Fibroblast of the aortic adventitia (primary cell): ENCODE measurements around the gene AKAP6. TPM values are rescaled to one million over a fixed set of nuclear protein-coding genes. Genes with fewer than 3 reads are reported as not detected.

Source experiments
- DNase-seq: peaks from one replicate; pipeline ENCODE4 v3.0.0-alpha.2; 2010; ENCODE audit warnings: low read depth
- H3K4me3 ChIP-seq: 2 replicates; pipeline ENCODE4 v1.5.1; 2011; ENCODE audit warnings: low read depth, mild to moderate bottlenecking, control low read depth, low read length, moderate library complexity
- total RNA-seq: library from RNA; depleted of rRNA; stranded (reverse); fragments of >200 nt; gene quantifications from 2 replicates; pipeline ENCODE4 v1.2.3, GENCODE V29; 2012; ENCODE audit warnings: low replicate concordance
- TF ChIP-seq, protein P1 (sequence below): IDR thresholded peaks from 2 replicates; pipeline ENCODE4 v1.5.1; 2011; ENCODE audit warnings: mild to moderate bottlenecking, low read length, control low read depth, inconsistent platforms; ENCODE audit not compliant: insufficient read depth

Gene AKAP6
- total RNA-seq, 1 donor, result 2.2 TPM

DNA sequence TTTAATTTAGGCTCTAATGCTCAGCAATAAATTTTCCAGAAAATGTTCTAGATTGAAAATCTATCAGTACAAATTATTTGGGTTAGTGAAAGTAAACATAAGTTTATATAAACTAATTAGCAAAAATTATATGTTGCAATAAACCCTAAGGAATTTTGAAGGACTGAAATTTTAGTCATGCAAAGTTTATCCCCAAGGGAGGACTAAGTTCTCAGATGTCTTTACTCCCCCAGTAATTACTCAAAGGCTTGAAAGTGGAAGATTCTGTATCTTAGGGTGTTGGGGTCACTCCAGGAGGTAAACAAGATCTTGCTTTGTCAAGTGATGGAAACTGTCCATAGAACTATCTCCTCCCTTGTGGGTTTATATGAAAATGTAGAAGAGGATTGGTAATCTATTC, 183.7 kb downstream of the AKAP6 start:
- no peak overlapping the region for H3K4me3 ChIP-seq
- TF ChIP-seq, protein P1, sequence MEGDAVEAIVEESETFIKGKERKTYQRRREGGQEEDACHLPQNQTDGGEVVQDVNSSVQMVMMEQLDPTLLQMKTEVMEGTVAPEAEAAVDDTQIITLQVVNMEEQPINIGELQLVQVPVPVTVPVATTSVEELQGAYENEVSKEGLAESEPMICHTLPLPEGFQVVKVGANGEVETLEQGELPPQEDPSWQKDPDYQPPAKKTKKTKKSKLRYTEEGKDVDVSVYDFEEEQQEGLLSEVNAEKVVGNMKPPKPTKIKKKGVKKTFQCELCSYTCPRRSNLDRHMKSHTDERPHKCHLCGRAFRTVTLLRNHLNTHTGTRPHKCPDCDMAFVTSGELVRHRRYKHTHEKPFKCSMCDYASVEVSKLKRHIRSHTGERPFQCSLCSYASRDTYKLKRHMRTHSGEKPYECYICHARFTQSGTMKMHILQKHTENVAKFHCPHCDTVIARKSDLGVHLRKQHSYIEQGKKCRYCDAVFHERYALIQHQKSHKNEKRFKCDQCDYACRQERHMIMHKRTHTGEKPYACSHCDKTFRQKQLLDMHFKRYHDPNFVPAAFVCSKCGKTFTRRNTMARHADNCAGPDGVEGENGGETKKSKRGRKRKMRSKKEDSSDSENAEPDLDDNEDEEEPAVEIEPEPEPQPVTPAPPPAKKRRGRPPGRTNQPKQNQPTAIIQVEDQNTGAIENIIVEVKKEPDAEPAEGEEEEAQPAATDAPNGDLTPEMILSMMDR, result no peak
- DNase-seq, result peak; percentile 15

DNA sequence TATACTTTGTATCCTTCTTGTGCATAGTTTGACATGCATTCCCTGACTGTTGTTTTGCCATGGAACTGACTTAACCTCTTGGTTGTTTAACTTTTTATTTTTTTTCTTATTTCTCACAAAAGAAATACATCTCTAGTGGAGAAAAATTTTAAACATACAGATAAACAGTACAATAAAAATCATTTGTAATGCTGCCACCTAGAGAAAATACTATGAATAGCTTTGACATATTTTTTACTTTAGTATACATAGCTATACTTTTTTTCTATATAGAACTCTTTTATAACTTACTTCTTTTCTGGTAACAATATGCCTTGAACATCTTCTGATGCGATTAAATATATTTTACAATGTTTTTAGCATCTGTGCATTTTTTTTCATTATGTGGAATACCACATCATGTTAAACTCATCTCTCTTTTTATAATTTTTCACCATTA, 184.5 kb downstream of the AKAP6 start:
- no peak overlapping the region for H3K4me3 ChIP-seq
- TF ChIP-seq, protein P1, result peak; percentile 47
- peak; percentile 46 for DNase-seq

DNA sequence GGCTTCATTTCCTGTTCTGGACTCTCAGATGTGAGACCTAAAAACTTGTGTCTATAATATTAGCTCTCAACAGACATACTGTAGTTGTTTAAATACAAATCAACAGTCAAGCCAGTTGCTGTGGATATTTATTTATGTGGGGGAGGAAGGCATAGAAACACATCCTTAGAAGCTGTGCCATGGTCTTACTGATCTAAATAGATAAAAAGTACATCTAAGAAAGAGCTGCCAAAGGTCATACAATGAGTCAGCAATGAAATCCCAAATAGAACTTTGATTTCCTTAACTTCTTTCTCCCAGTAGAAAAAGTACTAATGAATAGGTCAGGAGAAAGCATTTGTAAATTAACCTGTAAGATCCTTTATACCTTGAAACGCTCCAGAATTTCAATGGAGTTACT, 185.1 kb downstream of the AKAP6 start:
- DNase-seq, result no peak
- H3K4me3 ChIP-seq, result no peak overlapping the region
- TF ChIP-seq, protein P1, result no peak

DNA sequence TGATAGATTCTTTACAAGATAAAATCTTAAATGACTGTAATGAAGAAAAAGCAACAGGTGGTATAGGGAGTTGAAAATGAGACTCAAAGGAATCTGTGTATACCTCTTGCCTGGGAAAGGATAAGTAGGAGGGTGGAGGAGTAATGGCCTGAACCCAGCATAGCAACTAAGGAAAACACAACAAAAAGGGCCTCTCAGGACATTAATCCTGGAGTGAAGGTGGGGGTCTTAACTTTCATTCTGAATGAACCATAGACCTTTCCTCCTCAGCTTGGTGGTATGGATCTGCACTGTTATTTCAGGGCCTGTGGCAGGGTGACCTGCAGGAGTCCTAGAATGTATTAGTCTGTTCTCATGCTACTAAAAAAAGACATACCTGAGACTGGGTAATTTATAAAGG, 185.6 kb downstream of the AKAP6 start:
- TF ChIP-seq, protein P1, result no peak
- no peak overlapping the region for H3K4me3 ChIP-seq
- no peak for DNase-seq

DNA sequence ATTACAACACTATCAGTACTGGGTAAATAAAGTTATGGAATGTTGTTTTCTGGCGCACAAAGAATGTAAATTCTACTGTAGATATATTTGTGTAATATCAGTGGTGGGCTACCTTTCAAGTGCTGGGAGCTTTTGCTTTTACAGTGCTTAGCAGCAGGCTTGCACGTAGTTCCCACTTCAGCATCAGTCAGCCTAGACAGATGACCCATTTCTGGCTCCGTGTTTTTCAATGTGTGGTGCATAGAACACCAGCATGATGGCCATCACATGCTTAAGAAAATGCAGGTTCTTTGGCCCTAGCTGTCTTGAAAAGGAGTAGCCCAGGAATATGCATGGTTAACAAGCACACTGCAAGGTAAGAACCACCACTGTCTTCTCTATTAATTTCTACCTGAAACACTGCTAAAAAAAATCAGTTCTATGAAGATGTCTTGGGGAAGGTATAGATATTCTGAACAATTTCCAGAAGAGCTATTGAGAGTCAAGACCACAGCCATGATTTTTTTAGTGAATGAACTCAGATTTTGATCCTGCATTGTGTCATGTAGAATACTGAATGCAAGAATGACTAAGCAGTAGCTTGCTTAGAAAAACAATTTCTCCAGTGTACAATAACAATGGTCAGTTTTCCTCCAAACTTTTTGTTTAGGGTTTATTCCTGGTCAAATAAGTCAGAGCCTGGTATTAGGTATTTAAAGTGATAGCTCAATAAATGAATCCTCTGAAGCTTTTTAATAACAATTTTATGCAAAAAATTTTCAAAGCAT, 195.7 kb downstream of the AKAP6 start:
- peak; percentile 43 for DNase-seq
- TF ChIP-seq, protein P1, result no peak
- no peak overlapping the region for H3K4me3 ChIP-seq

DNA sequence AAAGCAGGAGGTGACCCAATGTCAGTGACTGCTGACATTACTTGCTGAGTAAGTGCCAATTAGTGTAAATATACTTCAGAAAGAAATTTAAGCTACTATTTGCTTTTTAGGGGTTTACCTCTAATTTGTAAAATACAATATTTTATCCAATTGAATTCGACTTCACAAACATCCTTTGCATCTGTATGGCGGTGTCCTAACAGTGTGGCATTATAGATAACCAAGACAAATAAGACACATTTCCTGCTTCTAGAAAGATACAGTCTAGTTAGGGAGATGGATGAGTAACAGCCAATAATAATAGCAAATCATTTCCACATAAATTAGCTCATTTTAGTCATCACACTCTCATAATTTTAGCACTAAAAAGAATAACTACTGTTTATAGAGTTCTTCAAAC, 196.5 kb downstream of the AKAP6 start:
- no peak overlapping the region for H3K4me3 ChIP-seq
- TF ChIP-seq, protein P1, result no peak
- DNase-seq, result no peak

DNA sequence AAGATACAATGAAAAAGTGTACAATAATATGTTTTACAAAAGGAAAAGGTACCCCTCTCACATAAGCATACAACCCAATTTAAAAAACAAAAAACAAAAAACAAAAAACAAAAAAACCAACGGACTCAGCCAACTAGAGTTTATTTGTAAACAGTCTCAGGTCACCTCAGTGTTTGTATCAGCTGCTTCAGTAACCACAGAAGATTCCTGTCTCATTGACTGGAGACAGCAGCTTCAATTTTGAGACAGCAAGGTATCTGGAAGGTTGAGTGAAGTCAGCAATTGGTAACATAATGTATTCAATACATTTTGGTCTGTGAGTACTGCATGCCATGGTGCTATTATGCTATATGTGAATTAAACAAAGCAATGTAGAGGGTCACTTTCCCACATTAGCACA, 201.7 kb downstream of the AKAP6 start:
- no peak for DNase-seq
- TF ChIP-seq, protein P1, result no peak
- H3K4me3 ChIP-seq, result no peak overlapping the region
